ENCODE measurements around the gene BEGAIN. TPM values are rescaled to one million over a fixed set of nuclear protein-coding genes. Genes with fewer than 3 reads are reported as not detected.

Gene BEGAIN
- polyA plus RNA-seq, 1 donor from 2014 or later: 10.9 TPM

DNA sequence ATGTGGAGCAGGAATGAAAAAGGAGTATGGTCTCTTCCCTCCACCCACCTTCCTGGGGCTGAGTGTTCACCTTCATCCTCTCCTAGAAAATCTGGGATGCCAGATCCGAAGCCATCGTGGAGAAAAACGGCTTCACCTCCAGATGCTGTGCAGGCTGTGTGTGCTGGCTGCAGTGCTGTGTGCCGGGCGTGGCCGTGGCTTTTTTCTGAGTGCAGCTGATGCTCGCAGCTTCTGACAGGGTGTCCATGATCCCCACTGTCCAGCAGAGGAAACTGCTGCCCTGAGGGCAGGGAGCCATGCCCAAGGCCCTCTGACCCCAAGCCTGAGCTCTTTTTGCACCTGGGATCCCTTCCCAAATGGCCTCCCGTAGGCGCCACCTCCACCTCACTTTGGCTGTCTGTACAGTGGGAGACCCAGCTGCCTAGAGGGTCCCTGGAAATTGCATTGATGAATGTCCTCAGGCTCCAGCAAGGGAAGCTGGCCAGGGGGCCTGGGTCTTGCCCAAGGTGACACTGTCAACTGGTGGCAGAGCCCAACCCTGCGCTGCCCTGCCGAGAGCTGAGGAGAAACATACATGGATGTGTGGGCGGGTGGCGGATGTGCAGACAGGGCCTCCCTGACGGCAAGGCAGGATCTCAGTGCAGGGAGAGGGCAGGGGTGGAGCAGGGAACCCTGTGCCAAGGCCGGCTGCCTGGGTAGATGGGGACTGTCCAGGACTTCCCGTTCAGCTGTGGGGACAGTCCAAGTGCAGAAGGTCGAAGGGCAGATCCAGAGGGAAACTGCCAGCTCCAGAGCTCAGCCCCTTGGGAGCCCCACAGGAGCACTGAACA is 53.3 kb downstream of the BEGAIN start:
- no peak overlapping the region for H3K9ac ChIP-seq (ENCODE audit: low read length)

DNA sequence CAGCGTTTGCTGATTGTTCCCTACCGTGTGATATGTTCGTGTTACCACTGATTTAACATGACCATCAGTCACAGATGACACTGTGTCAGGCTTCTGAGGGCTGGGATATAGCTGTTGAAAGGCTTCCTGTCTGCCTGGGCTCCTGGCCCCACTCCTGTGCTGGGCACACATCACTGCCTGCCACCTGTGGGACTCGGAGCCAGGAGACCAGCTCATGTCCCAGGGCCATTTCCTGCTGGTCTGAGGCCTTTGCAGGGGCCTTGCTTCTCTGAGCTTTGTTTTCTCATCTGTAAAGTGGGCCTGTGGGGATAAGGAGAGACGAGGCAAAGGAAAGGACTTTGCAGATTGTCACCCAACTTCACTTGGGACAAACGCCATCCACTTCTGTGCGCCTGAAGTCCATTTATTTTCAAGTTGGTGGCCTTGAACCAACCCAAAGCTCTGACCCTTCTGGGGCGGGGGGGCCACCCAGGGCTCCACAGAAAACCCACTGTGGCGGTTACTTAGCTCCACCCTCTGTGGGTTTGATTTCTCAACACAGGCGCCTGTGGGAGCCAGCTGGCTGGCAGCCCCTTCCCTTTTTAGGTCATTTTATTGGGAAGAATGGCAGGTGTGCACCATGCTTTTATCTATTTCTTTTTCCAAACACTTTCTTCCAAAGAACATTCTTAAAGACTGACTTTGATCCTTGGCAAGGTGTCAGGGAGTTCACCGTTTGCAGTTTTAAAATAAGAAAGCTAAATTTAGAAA is 54.1 kb downstream of the BEGAIN start:
- Histone ChIP-seq H3K9me2 (ENCODE audit: insufficient read depth, low read length) (no peaks in the 10 kb centered on the region), H3K79me2 (replicated peaks; ENCODE audit: insufficient read depth, low read length) (no peaks in the 10 kb centered on the region), H2AFZ (ENCODE audit: low read depth, low read length) (no peak overlapping the region), H3K4me3 (ENCODE audit: low read length) (no peak overlapping the region), H3K27me3 (ENCODE audit: insufficient read depth, low read depth, low read length) (no peaks in the 10 kb centered on the region), H3K9me3 (ENCODE audit: low read length) (no peaks in the 10 kb centered on the region), H3K36me3 (ENCODE audit: insufficient read depth, low read length) (no peaks in the 10 kb centered on the region), H3K27ac (ENCODE audit: low read length) (no peak overlapping the region), H4K20me1 (ENCODE audit: insufficient read depth) (no peaks in the 10 kb centered on the region), H3F3A (ENCODE audit: insufficient read depth, low read length, poor library complexity, severe bottlenecking) (no peaks in the 10 kb centered on the region), H3K9ac (ENCODE audit: low read length) (no peak overlapping the region), H3K4me2 (ENCODE audit: low read length) (no peak overlapping the region)
- no peak for TF ChIP-seq SMC3 (conservative IDR thresholded peaks at IDR 0.05; ENCODE audit: poor library complexity)
- TF ChIP-seq POLR2AphosphoS5 (IDR thresholded peaks at IDR 0.05): no peak
- no peak for TF ChIP-seq EP300 (conservative IDR thresholded peaks at IDR 0.05; ENCODE audit: poor library complexity, severe bottlenecking)
- TF ChIP-seq, protein P1, sequence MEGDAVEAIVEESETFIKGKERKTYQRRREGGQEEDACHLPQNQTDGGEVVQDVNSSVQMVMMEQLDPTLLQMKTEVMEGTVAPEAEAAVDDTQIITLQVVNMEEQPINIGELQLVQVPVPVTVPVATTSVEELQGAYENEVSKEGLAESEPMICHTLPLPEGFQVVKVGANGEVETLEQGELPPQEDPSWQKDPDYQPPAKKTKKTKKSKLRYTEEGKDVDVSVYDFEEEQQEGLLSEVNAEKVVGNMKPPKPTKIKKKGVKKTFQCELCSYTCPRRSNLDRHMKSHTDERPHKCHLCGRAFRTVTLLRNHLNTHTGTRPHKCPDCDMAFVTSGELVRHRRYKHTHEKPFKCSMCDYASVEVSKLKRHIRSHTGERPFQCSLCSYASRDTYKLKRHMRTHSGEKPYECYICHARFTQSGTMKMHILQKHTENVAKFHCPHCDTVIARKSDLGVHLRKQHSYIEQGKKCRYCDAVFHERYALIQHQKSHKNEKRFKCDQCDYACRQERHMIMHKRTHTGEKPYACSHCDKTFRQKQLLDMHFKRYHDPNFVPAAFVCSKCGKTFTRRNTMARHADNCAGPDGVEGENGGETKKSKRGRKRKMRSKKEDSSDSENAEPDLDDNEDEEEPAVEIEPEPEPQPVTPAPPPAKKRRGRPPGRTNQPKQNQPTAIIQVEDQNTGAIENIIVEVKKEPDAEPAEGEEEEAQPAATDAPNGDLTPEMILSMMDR (IDR thresholded peaks at IDR 0.05; ENCODE audit: poor library complexity, severe bottlenecking): no peak
- TF ChIP-seq TAF1 (IDR thresholded peaks at IDR 0.05; ENCODE audit: low read depth): no peak
- TF ChIP-seq MXI1 (conservative IDR thresholded peaks at IDR 0.05; ENCODE audit: poor library complexity, severe bottlenecking): no peak
- no peak for TF ChIP-seq EZH2 (IDR thresholded peaks at IDR 0.05; ENCODE audit: borderline replicate concordance, insufficient read depth, low read length, poor library complexity, severe bottlenecking)
- TF ChIP-seq, protein P2, sequence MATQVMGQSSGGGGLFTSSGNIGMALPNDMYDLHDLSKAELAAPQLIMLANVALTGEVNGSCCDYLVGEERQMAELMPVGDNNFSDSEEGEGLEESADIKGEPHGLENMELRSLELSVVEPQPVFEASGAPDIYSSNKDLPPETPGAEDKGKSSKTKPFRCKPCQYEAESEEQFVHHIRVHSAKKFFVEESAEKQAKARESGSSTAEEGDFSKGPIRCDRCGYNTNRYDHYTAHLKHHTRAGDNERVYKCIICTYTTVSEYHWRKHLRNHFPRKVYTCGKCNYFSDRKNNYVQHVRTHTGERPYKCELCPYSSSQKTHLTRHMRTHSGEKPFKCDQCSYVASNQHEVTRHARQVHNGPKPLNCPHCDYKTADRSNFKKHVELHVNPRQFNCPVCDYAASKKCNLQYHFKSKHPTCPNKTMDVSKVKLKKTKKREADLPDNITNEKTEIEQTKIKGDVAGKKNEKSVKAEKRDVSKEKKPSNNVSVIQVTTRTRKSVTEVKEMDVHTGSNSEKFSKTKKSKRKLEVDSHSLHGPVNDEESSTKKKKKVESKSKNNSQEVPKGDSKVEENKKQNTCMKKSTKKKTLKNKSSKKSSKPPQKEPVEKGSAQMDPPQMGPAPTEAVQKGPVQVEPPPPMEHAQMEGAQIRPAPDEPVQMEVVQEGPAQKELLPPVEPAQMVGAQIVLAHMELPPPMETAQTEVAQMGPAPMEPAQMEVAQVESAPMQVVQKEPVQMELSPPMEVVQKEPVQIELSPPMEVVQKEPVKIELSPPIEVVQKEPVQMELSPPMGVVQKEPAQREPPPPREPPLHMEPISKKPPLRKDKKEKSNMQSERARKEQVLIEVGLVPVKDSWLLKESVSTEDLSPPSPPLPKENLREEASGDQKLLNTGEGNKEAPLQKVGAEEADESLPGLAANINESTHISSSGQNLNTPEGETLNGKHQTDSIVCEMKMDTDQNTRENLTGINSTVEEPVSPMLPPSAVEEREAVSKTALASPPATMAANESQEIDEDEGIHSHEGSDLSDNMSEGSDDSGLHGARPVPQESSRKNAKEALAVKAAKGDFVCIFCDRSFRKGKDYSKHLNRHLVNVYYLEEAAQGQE (IDR thresholded peaks at IDR 0.05; ENCODE audit: borderline replicate concordance): no peak
- TF ChIP-seq RAD21 (conservative IDR thresholded peaks at IDR 0.05): no peak

More for the DNA sequence above, 53.3 kb downstream of the BEGAIN start:
- Histone ChIP-seq H3K27ac (ENCODE audit: low read length) (no peak overlapping the region), H3K9me2 (ENCODE audit: insufficient read depth, low read length) (no peaks in the 10 kb centered on the region), H3K79me2 (replicated peaks; ENCODE audit: insufficient read depth, low read length) (no peaks in the 10 kb centered on the region), H3K9me3 (ENCODE audit: low read length) (no peaks in the 10 kb centered on the region), H4K20me1 (ENCODE audit: insufficient read depth) (no peaks in the 10 kb centered on the region), H3K27me3 (ENCODE audit: insufficient read depth, low read depth, low read length) (no peaks in the 10 kb centered on the region), H3K36me3 (ENCODE audit: insufficient read depth, low read length) (no peaks in the 10 kb centered on the region), H3K4me3 (ENCODE audit: low read length) (no peak overlapping the region), H3K4me2 (ENCODE audit: low read length) (no peak overlapping the region), H3F3A (ENCODE audit: insufficient read depth, low read length, poor library complexity, severe bottlenecking) (no peaks in the 10 kb centered on the region), H2AFZ (ENCODE audit: low read depth, low read length) (no peak overlapping the region)
- TF ChIP-seq EZH2 (IDR thresholded peaks at IDR 0.05; ENCODE audit: borderline replicate concordance, insufficient read depth, low read length, poor library complexity, severe bottlenecking): no peak
- TF ChIP-seq SMC3 (conservative IDR thresholded peaks at IDR 0.05; ENCODE audit: poor library complexity): no peak
- TF ChIP-seq EP300 (conservative IDR thresholded peaks at IDR 0.05; ENCODE audit: poor library complexity, severe bottlenecking): no peak
- TF ChIP-seq, protein P1 (IDR thresholded peaks at IDR 0.05; ENCODE audit: poor library complexity, severe bottlenecking): no peak
- TF ChIP-seq TAF1 (IDR thresholded peaks at IDR 0.05; ENCODE audit: low read depth): no peak
